ENCODE results near the gene SLC25A33. TPM values are rescaled to one million over a fixed set of nuclear protein-coding genes. Genes with fewer than 3 reads are reported as not detected.

Gene SLC25A33
- total and polyA plus RNA-seq, 8 donors, result 1.1 to 2.9 (median 1.6) TPM

DNA sequence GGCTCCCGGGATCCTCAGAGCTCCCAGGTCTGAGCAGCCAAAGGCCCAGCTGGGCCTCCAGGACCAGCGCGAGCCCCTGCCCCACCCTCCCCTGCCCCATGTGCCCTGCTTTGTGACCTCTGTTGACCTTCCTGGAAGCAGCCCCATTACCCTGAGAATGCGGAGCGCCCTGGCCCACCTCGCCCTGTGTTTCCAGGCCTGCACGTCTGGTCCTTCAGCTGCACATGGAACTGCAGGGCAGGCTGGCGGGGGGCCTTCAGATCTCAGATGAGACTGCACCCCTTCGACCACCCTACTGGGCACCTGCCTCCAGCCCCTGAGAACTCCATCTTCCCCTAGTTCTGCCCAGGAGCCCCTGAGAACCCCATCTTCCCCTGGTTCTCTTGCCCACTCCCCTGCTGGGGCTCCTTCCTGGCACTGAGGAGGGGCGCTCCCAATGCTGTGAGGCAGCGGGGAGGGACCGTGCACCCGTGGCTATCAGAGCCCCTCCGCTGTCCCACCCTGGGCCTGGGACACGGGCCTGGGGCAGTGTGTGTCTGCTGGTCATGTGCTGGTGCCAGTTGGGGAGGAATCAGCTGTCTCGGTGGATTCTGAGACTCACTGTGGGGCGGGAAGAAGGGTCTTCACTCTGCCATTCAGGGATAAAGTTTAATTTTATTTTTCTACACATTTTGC lies 74.5 kb downstream of the SLC25A33 start:
- FAIRE-seq (no peak), DNase-seq (peak in 1 of 6 donors; percentile 43), ATAC-seq (no peak)
- no peak overlapping the region for H3K4me3 ChIP-seq
- TF ChIP-seq, protein P1, sequence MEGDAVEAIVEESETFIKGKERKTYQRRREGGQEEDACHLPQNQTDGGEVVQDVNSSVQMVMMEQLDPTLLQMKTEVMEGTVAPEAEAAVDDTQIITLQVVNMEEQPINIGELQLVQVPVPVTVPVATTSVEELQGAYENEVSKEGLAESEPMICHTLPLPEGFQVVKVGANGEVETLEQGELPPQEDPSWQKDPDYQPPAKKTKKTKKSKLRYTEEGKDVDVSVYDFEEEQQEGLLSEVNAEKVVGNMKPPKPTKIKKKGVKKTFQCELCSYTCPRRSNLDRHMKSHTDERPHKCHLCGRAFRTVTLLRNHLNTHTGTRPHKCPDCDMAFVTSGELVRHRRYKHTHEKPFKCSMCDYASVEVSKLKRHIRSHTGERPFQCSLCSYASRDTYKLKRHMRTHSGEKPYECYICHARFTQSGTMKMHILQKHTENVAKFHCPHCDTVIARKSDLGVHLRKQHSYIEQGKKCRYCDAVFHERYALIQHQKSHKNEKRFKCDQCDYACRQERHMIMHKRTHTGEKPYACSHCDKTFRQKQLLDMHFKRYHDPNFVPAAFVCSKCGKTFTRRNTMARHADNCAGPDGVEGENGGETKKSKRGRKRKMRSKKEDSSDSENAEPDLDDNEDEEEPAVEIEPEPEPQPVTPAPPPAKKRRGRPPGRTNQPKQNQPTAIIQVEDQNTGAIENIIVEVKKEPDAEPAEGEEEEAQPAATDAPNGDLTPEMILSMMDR (IDR thresholded peaks at IDR 0.05), result no peak
- no peak overlapping the region for H3K27ac ChIP-seq
- no peaks in the 10 kb centered on the region for H3K9me3 ChIP-seq
- H3K4me1 ChIP-seq, result no peaks in the 10 kb centered on the region
- H3K36me3 ChIP-seq, result no peaks in the 10 kb centered on the region
- intact Hi-C loops (cut with DNase I), result no loop called here
- no peaks in the 10 kb centered on the region for H3K27me3 ChIP-seq
- 85 to 86% methylated on average over 16 to 17 of the region's 17 CpGs for WGBS, 2 donors

DNA sequence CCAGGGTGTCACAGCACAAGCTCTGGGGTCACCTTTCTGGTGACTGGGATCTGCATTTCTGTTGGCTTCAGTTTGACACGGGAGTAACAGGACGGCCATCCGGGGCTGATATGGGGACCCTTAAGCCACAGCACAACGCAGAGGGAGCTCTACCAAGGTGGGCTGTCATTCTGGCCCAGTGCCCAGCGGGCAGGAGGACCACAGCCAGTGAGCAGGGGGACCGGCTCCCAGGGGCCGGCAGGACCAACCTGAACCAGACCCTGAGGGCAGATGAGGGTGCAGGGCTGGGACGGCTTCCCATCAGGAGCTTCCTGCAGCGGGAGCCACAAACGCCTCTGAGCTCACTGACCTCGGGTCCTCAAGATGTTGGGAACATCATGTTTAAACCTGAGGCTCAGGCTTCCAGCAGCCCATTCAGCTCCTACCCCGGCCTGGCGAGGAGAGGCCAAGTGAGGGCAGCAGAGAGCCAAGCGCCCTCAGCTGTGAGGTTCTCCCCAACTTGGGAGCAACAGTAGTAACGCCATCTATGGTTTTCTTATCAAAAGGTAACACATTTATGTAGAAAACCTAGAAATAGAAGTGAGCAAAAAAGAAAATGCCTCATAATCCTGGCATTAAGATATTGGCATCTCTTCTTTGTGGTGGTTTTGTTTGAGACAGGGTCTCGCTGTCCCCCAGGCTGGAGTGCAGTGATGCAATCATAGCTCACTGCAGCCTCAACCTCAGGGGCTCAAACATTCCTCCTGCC lies 76.2 kb downstream of the SLC25A33 start:
- Histone ChIP-seq H3K4me1 (no peaks in the 10 kb centered on the region), H3K9me3 (no peaks in the 10 kb centered on the region), H3K36me3 (no peaks in the 10 kb centered on the region), H3K4me3 (no peak overlapping the region), H3K27ac (no peak overlapping the region), H3K27me3 (no peaks in the 10 kb centered on the region)
- DNase-seq (peak in 3 of 6 donors; percentile 48 to 76 (median 73)), ATAC-seq (peak in 3 of 4 donors; percentile 81 to 86 (median 81)), FAIRE-seq (no peak)
- TF ChIP-seq, protein P1 (IDR thresholded peaks at IDR 0.05), result peak in 3 of 4 donors; percentile 41 to 51 (median 43)
- 35 to 41% methylated on average over 16 of the region's 16 CpGs for WGBS, 2 donors
- intact Hi-C loops (cut with DNase I), result no loop called here

DNA sequence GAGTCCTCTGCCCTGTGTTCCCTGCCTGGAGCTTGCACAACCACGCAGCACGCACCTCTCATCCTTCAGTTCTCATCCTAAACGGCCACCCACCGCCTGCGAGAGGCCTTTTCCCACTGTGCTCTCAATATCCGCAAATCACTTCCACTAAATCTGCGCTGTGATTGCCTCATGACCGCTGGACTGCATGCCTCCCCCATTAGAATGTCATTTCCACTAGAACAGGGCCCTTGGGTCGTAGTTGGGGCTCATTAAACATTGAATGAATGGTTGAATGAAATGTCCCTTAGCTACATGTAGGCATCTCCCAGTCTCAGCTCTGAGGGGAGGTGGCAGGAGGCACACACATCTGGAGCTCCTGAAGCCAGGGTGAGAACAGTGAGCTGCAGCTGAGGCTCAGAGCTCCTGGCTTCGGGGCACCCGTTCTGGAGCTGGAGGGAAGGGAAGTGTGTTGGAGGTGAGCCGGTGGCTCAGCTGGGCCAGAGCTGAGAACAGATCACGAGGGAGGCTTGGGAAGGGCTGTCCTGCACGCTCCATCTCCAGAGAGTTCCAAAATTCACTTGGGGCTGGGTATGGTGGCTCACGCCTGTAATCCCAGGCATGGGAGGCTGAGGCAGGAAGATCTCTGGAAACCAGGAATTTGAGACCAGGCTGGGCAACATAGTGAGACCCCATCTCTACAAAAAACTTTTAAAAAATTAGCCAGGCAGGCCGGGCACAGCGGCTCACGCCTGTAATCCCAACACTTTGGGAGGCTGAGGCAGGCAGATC lies 79.8 kb downstream of the SLC25A33 start:
- 58 to 70% methylated on average over 18 of the region's 18 CpGs for WGBS, 2 donors
- intact Hi-C loops (cut with DNase I), result no loop called here
- DNase-seq, result no peak
- Histone ChIP-seq H3K9me3 (no peaks in the 10 kb centered on the region), H3K27me3 (no peaks in the 10 kb centered on the region), H3K27ac (no peak overlapping the region), H3K4me1 (no peaks in the 10 kb centered on the region), H3K36me3 (no peaks in the 10 kb centered on the region), H3K4me3 (no peak overlapping the region)
- ATAC-seq, result no peak
- FAIRE-seq, result no peak
- TF ChIP-seq, protein P1 (IDR thresholded peaks at IDR 0.05), result no peak

DNA sequence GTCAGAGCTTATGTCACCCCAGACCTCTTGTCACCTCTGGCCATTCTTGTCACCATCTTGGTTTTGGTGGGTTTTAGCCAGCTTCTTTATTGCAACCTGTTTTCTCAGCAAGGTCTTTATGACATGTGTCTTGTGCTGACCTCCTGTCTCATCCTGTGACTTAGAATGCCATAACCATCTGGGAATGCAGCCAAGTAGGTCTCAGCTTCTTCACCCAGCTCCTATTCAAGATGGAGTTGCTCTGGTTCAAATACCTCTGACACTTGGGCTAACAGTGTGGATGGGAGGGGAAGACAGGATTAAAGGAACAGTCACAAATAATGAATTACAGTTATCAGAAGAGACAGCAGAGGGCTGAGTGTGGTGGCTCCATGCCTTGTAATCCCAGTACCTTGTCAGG lies 81.8 kb downstream of the SLC25A33 start:
- TF ChIP-seq, protein P1 (IDR thresholded peaks at IDR 0.05), result no peak
- FAIRE-seq, result no peak

More for the DNA sequence above, 81.8 kb downstream of the SLC25A33 start:
- ATAC-seq (no peak), DNase-seq (no peak)
- Histone ChIP-seq H3K27me3 (no peaks in the 10 kb centered on the region), H3K36me3 (no peaks in the 10 kb centered on the region), H3K27ac (no peak overlapping the region), H3K4me3 (no peak overlapping the region), H3K9me3 (no peaks in the 10 kb centered on the region), H3K4me1 (no peaks in the 10 kb centered on the region)
- intact Hi-C loops (cut with DNase I), result no loop called here
